Brain microvascular endothelial cell (primary cell): ENCODE results near the gene SELENOH.

ENCODE experiments used
- DNase-seq: peaks from one replicate; pipeline ENCODE4 v3.0.0-alpha.2; 2020
- H3K27ac ChIP-seq: fragments of 250-450 bp; sonication (Bioruptor Pico); 2 replicates; pipeline ENCODE4 v1.5.1; 2020; ENCODE audit warnings: mild to moderate bottlenecking, moderate library complexity
- H3K27me3 ChIP-seq: fragments of 250-450 bp; sonication (Bioruptor Pico); replicated peaks from 2 replicates; pipeline ENCODE4 v1.5.1; 2020; ENCODE audit warnings: mild to moderate bottlenecking
- H3K36me3 ChIP-seq: fragments of 250-450 bp; sonication (Bioruptor Pico); replicated peaks from 2 replicates; pipeline ENCODE4 v1.5.1; 2020; ENCODE audit warnings: mild to moderate bottlenecking
- H3K4me3 ChIP-seq: 2 replicates; pipeline ENCODE4 v1.5.1; 2011; ENCODE audit warnings: low read depth, mild to moderate bottlenecking, control low read depth, low read length, moderate library complexity
- CTCF ChIP-seq: IDR thresholded peaks from 2 replicates; pipeline ENCODE4 v1.5.1; 2011; ENCODE audit warnings: low read depth, mild to moderate bottlenecking, moderate library complexity, low read length, control low read depth, inconsistent platforms; ENCODE audit errors: missing control alignments
- in situ Hi-C: cut with HindIII; loops from 2 replicates; pipeline ENCODE4 v1.10.0; 2017; ENCODE audit warnings: low sequenced_read_pairs, low pct_ligation_motif_present

The SELENOH gene

GRCh38 chr11:57792060-57792541 is 50.8 kb downstream of the SELENOH start:
- DNase-seq = peak; percentile 43
- Histone ChIP-seq H3K36me3 (peaks cover 23% of the 10 kb centered on the region), H3K27ac (no peak overlapping the region), H3K4me3 (no peak overlapping the region), H3K27me3 (no peaks in the 10 kb centered on the region)
- TF ChIP-seq CTCF = no peak
- in situ Hi-C loops = no loop called here

GRCh38 chr11:57792870-57793269 is 51.6 kb downstream of the SELENOH start:
- Histone ChIP-seq H3K36me3 (peaks cover 25% of the 10 kb centered on the region), H3K27me3 (no peaks in the 10 kb centered on the region), H3K27ac (no peak overlapping the region), H3K4me3 (no peak overlapping the region)
- in situ Hi-C loops = no loop called here
- no peak for TF ChIP-seq CTCF
- DNase-seq = no peak
